GM18861 (cell line): ENCODE data around the gene KISS1.
"Not testable (repeated sequence)": the region's sequence is repeated elsewhere in the genome, so short reads cannot be mapped to it uniquely, and the experiment has no call there.

Experiments used
- ATAC-seq: cut with Tn5 transposase; IDR thresholded peaks from one replicate; pipeline ENCODE4 v1.9.1; 2021; ENCODE audit not compliant: unreplicated experiment

KISS1 gene

GRCh38 chr1:204196068-204196795, at the start of gene KISS1:
KISS1 (minus strand) TSS chr1:204196491; CDS start chr1:204192876, 3,615 bp downstream.
- ATAC-seq = no peak

GRCh38 chr1:204242920-204243319, 46.6 kb upstream of the KISS1 start:
- no peak for ATAC-seq

- no peak for ATAC-seq
Observed at GRCh38 chr1:204241914-204242313, 45.6 kb upstream of the KISS1 start.

GRCh38 chr1:204241050-204241449, 44.8 kb upstream of the KISS1 start:
- ATAC-seq = no peak

- no peak for ATAC-seq
Observed at GRCh38 chr1:204240233-204240632, 43.9 kb upstream of the KISS1 start.

- not testable (repeated sequence) for ATAC-seq
Observed at GRCh38 chr1:204239401-204239800, 43.1 kb upstream of the KISS1 start.

- not testable (repeated sequence) for ATAC-seq
Observed at GRCh38 chr1:204238520-204238919, 42.2 kb upstream of the KISS1 start.

GRCh38 chr1:204237515-204237914, 41.2 kb upstream of the KISS1 start:
- not testable (repeated sequence) for ATAC-seq

GRCh38 chr1:204232526-204232925, 36.2 kb upstream of the KISS1 start:
- no peak for ATAC-seq

- ATAC-seq = no peak
Observed at GRCh38 chr1:204230211-204230610, 33.9 kb upstream of the KISS1 start.

GRCh38 chr1:204228896-204229295, 32.6 kb upstream of the KISS1 start:
- no peak for ATAC-seq

GRCh38 chr1:204227996-204228785, 31.9 kb upstream of the KISS1 start:
- no peak for ATAC-seq

GRCh38 chr1:204227351-204227750, 31.1 kb upstream of the KISS1 start:
- no peak for ATAC-seq

GRCh38 chr1:204225841-204226735, 29.8 kb upstream of the KISS1 start:
- no peak for ATAC-seq

- ATAC-seq = no peak
Observed at GRCh38 chr1:204224655-204225054, 28.4 kb upstream of the KISS1 start.

- no peak for ATAC-seq
Observed at GRCh38 chr1:204223129-204223860, 27.0 kb upstream of the KISS1 start.

GRCh38 chr1:204222764-204223055, 26.4 kb upstream of the KISS1 start:
- no peak for ATAC-seq

- ATAC-seq = no peak
Observed at GRCh38 chr1:204222006-204222763, 25.9 kb upstream of the KISS1 start.

GRCh38 chr1:204221271-204221670, 25.0 kb upstream of the KISS1 start:
- ATAC-seq = no peak

- ATAC-seq = no peak
Observed at GRCh38 chr1:204219971-204220616, 23.8 kb upstream of the KISS1 start.
